C1 segment of cervical spinal cord (tissue), 14 donors: Measurements from ENCODE around the gene ARSI.

Source experiments
- DNase-seq, 14 donors: peaks; one replicate each; lab custom pipeline; 2025; lab: John Stamatoyannopoulos, UW

ARSI gene

DNA sequence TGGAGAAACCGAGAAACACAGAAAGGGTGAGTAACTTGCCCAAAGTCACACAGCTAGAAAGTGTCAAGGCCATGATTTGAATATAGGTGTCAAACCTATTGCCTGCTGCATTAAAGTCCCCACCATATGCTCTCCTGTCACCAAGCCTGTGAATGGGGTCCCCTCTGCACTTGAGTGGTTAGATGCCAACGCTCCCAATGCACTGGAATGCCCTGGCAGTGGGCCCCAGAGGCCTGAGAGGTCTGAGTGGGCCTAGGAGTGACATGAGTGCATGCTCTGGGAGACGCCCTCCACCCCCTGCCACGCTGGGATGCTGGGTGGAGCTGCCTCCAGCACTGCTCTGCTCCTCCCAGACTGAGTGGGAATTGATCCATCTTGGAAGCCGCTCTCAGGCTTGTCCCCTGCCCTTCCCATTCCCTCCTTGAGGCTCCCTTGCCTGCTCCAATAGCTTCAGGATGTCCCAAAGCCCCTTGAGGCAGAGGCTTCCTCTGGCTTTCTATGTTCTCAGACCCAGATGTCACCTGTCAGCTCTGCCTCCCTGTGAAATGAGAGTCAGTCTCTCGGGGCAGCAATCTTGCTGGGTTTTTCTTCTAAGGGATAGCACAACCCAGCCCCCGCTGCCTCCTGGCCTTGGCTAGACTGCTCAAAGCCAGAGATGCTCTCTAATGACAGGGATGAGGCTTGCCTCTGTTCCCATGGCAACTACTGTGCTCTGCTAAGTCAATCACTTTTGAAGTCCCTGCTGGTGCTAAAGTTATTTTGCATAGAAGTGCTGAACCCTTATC is 6.6 kb upstream of the ARSI start:
- no peak for DNase-seq

DNA sequence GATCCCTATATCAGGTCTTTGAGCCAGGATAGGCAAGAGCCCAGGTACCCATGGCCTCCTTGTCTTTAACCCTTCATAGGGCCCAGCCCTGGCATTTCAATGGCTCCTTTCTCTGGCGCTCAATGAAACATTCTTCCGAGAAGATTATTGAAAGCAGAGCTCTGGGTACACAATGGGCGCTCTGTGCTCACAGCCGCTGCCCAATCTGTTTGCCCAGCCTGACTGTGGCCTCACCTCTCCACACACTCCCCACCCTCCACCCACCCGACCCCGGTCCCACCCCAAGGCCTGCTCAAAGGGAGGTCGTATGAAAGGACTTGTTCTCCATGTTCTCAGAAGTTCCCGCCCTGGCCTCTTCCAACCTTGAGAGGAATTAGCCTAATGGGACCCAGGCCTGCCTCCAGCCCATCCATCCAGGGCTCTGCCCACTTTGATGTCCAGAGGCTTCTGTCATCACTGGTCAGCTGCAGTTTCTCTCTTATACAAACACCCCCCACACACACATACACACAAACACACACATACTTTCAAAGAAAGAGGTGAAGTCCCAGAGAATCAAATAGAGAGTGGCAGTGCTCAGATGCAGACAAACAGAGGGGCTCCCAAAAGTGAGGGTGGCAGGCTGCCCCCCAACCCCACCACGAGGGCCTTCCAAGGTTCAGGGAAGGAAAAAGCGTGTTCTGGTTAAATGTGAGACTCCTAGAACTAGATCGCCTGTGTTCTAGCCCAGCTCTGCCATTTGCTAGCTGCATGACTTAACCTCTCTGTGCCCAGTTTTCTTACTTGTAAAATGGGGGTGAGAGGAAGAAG is 5.1 kb upstream of the ARSI start:
- peak in 6 of 14 donors; percentile 20 to 67 (median 30) for DNase-seq

DNA sequence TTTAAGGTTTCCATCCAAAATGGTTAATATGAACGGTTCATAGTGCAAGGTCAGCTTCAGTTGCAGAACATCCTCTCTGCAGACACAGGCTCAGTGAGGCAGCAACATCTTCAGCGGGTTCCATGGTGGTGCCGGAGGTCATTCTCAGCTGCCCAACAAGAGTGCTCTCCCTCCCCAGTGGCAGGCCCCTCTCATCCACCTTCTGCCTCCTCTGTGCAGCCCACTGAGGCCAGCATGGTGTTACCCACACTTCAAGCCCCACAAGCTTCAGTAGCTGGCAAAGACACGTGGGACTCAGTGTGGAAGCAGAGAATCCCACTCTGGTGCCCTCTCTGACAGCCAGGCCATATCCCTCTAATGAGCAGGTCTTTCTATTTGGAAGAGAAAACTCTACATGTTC is 4.1 kb upstream of the ARSI start:
- DNase-seq = no peak

DNA sequence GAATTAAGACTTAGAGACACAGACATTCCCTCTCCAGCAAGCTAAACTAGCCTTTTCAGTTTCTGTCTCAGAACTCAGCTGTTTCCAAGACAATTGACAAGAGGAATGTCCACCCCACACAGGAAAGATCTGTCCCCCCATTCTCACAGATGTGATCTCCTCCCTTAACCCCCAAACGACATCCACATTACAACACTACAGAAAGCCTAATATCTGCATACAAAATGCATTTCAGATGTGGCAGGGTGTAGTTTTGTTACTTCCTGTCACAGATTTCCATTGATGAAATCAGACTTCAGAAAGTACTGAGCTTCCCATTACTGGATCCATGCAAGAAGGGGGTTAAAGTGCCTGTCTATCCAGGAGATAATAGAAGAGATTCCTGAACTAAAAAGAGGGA is 2.9 kb upstream of the ARSI start:
- DNase-seq = no peak

DNA sequence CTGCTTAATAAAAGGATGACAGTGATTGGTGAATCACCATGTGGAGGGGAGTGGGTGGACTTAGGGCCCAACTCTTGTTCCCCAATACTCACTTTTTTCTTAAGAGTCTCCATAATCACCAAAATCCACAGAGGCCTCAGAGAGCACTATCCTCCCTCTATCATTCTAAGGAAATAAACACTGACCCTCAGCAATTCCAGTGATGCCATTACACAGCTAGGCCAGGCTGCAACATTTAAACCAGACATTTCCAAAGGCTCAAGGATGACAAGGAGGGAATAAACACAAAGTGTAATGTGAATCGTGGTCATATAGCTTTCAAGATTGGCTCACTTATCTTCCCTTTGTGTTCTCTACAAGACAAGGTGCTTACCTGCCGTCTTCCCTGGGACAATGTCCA is 2.4 kb upstream of the ARSI start:
- no peak for DNase-seq

DNA sequence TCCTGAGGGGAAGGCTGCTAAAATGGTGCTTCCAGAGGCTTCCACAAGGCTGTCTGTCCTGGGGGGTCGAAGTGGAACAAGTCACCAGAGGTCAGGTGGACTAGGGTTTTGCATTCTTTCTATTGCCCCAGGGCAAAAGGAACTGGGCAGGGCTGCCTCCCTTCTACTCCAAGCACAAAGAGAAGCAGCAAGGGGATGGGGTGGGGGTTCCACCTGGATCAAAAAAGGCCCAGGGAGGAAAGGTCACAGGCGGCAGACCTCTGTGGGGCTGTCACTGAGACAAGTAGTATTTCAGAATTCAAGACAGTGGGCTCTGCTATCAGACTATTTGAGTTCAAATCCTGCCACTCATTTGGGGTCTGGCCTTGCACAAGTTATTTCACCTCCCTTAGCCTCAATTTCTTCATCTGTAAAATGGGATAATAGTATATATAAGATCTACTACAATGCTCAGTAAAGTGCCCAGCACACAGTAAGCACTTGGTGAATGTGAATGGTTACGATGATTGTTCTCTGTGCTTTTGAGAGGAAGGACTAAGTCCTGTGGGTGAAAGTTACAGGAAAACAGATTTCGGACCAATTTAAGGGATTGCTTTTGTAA is 1.9 kb upstream of the ARSI start:
- DNase-seq = no peak

DNA sequence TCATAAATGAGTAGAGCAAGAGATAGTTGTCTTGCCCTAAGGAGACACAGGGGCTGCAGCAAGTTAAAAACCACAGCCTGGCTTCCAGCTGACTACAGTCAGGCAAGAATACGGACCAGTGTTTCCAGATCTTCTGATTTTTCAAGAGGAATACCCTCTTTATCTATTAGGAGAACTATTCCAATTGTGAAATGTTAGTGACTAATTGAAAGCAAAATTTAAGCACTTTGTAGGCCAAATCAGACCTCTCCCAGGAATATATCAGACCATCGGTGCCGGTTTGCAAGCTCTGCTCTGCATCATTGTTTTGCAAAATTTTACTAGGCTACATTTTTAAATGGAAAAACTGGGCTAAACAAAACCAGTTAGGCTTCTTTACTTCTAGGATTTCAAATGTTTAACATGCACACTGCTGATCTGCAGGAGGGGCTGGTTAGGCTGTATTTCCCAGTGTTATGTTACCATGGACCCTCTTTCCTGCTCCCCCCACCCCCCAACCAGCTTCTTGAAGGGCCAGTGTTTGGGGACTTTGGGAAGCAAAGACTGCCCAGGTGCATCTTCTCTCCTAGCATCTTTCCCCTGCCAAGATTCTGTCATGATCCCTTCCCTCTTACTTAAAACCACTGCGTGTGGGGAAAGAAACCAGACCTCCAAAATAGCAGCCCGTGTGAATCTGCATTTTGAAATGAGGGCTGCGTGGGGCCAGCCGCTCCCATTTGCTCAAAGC is 1.1 kb upstream of the ARSI start:
- DNase-seq = no peak

DNA sequence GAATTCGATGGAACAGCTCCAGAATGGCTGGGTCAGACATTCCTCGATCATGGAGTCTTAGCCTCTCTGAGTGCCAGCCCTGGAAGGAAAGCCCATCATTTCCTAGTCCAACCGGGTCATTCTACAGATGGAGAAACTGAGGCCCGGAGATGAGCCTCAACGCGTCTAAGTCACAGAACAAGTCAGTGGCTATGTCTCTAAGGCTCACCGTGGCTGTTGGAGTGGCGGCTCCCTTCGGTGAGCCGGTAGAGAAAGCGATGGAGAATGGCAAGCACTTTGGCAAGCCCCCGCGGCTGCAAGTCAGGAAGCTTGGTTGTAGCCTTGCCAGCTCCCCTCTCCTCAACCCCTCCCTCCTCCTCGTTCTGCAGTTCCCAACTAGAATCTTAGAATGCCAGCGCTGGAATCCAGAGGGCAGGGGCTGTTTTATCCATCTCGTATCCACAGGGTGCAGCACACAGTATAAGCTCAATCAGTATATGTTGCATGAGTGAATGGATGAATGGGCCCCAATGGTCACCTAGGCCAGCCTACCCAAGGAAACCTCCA is 438 bp upstream of the ARSI start:
- no peak for DNase-seq

DNA sequence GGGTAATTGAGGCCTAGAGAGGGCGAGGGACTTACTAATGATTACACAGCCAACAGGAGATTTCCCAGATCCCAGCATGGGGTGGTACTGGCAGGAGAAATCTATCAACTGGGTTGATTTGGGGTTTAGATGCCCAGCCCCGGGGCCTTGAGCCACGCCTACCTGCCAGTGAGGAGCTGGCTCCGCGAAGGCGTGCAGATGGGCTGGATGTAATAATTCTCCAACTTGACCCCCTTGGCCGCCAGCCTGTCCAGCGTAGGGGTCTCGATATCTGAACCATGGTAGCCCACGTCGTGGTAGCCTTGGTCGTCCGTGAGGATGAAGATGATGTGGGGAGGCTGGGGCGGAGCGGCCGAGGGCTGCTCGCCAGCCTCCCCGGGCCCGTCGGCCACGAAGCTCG is 804 bp downstream of the ARSI start:
- DNase-seq = no peak

DNA sequence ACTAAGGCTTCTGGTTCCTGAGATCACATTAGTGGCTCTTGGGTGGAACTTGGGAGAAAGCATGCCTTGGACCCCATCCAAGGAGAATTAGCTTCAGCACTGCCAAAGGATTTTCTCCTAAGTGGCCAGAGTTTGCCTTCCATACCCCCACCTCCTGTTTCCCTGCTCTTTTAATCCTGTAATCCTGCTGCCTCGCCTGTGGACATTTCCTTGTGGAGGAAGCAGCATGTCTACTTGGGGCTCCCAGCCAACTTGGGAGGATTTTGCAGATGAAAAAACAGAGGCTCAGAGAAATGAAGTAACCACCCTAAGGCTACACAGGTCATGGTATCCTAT is 1.6 kb downstream of the ARSI start:
- no peak for DNase-seq

DNA sequence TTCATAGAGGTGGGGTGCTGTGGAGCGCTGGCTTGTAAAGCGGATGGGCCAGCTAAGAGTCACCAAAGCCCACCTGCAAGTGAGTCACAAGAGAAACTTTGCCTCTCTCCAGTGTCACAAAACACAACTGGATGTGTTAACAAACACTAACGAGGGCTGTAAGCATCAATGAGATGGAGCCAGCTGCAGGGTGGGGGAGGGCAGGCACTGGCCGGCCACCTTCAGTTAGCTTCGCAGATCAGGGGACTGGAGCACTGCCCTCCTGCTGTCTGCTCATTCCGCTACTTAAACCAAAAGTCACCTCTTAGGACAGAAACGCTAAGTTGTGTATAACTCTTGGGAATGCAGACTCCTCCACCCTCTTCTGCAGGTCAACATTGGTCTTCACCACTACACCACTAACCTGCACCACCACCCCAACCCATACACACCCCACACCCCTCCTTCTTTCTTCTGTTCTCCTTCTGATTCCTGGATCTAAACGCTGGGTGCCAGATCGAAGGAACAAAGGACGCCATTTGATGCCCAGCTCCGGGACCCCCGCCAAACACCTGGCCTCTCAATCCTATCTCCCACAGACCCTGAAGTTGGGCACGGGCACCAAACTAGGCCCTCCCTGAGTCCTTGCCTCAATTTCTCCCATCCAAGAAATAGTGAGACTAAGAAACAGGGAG is 2.1 kb downstream of the ARSI start:
- DNase-seq = no peak

DNA sequence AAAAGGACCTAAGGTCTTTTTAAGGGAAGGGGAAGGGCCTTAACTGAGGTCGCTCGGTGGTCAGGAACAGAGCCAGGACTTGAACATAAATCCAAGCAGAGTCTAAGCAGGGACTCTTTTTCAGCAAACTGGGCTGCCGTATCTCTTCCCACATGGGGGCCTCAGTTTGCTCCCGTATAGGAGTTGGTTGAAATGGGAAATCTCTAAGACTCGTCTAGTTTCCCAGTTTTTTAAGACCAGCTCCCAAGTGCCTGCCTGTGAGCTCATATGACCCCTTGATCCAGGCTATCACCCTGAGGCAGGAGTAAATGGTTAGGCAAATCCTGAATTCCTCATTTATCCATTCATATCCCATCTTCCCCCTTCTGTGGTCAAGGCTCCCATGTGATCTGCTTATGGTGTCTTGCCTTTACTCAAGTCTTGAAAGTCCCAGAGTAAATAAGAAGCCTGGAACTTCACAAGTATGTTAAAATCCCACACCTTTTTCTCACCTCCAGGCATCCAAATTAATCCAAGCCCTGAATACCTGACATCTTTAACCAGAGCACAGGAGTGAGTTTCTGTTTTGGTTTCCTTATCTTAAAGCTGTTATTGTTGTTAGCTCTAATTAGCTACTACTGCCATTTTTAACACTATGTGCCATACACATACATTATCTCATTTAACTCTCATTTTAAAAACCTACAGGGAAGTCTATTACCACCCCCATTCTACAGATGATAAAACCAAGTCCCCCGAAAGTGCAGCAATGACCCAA is 3.0 kb downstream of the ARSI start:
- no peak for DNase-seq

DNA sequence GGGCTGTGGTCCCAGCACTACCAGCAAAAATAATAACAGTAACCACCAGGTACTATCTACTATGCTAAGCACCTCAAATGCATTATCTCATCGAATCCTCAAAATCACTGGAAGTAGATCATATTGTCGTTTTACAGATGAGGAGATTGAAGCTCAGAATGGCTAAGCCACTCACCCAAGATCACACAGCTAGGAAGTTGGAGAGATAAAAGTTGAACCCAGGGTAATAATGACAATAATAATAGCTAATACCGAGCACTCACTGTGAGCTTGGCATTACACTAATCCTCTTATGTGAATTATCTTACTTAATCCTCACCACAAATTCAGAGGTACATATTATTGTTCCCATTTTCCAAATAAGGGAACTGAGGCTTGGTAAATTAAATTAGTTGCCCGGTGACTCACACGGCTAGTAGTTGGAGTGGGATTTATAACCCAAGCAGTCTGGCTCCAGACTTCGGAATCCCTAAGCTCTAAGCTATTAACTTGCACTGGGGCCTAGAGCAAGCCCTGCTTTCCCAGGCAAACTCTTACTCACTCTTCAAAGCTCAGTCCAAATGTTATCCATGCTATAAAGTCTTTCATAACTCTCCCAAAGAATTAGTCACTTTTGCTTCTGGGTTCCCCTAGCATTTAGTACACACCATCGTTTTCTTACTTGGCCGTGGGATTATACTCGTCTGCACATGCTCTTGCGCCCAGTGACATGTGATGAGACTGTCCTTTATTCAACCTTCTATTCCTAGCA is 3.8 kb downstream of the ARSI start:
- no peak for DNase-seq

DNA sequence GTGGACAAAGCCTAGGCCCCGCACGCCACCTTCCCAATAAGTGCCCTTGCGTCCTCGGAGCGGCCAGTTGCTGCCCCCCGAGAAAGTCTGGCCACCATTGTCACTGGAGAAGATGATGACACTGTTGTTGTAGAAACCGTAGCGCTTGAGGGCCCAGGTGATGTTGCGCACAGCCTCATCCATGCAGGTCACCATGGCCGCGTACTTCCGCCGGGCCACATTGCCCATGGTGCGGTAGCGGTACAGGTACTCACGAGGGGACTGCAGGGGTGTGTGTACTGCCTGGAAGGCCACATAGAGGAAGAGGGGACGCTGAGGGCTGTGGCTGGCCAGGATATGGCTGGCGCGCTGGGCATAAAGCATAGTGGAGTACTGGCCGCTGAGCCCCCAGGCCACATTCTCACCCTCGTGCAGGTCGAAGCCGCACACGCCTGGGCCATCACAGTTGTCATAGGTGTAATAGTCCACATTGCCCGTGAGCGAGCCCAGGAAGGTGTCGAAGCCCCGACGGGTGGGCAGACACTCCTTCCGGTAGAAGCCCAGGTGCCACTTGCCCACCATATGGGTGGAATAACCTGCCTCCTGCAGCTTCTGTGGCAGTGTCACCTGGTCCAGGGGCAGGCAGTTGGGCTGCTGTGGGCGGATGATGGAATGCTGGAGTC is 4.6 kb downstream of the ARSI start:
- DNase-seq = no peak

DNA sequence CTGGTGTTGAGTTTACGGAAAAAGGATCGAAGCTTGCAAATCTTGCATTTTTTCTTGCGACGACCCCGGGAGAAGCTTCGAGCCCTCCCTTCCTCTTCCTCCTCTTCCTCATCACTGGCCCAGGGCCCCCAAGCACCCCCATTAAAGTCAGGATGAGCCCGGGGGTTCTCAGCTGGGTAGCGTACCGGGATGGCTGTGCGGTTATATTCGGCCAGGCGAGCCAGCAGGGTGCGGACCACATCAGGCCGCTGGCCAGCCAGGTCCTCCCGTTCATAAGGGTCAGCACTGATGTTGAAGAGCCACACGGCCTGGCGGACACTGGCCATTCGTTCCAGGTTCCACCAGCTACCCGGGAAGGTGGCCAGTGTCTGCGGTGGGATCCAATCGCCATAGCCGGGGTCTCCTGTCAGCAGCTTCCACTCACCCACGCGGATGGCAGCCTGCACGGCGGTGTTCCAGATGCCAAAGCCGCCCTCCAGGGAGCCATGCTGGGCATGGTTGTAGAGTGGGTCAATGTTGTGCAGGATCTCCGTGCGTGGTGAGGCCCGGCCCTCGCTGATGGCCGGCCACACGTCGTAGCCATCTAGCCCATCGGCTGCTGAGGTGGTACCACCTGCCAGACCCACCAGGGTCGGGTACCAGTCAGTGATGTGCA is 5.3 kb downstream of the ARSI start:
- no peak for DNase-seq

DNA sequence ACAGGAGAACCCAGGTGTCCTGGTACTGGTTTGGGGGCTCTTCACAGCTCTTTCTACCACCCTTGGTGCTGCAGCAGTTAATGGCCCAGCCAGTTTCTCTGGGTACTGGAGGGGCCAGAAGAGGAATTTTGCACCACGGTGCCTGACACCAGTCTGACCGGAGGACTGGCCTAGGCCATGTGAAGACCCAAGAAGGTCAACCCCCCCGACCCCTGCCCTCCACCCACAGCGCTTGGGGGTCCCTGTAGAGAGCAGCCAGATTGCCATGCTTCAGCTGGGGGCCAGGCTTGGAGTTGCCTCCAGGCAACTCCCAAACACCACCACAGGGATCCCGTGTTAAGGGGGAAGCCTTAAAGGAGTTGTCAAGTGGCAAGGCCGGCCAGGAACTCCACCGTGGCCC is 6.2 kb downstream of the ARSI start:
- no peak for DNase-seq

DNA sequence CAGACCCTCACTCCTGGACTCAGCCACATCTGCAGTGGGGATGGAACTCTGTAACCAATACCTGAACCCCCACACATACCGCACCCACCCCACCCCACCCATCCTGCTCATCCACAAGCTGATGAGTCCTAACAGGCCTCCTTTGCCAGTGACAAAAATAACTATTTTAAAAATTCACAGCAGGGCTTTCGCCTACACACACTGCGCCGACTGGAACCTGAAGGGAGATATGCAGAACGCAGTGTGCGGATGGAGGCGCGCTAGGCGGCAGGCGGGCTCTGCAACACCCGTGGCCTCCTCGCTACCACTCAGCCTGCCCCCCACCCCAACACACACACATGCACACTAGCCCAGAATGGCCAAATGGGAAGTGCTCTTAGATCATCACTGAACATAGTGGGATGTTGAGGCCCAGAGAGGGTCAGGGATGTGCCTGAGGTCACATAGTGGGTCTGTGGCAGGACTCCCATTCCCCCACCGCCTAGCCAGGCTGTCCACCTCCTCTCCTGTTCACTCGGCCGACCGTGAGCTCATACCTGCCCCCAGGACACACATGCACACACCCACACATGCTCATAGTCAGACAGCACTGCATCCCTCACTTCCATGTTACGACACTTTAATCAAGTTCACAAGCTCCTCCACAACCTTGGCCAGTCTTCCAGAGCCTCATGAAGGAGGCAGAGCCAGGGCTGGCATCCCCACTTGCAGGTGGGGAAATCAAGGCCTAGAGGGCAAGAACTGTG is 6.8 kb downstream of the ARSI start:
- no peak for DNase-seq

DNA sequence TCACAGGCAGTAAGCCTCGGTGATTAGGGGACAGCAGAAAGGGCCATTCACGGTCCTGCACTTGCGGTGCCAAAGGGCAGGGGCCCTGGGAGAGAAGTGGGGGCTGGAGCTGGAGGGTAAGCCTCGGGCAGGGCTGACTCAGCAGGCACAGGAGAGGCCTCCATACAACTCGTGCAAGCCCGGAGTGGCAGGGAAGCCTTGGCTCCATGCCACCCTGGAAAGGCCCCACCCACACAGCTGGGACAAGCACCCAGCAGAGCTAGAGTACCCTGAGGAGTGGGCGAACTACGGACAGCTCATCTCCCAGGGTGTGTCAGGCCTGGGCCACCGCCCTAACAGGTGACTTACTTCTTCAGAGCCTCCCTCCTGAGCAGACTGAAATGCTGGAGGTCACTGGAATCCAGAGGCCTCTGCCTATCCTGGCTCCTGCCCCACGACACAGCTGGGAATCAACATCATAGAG is 7.5 kb downstream of the ARSI start:
- peak in 1 of 14 donors; percentile 36 for DNase-seq
